HepG2 (cell line): ENCODE measurements around the gene RAB40C. TPM values are rescaled to one million over a fixed set of nuclear protein-coding genes. Genes with fewer than 3 reads are reported as not detected.

Experiments used
- ATAC-seq: fragments of 200-7000 bp; cut with Tn5 transposase; 3 replicates; pipeline ENCODE4 v1.9.1; 2020; ENCODE audit warnings: mild to moderate bottlenecking, moderate library complexity
- BruUV-seq: library from RNA; stranded (reverse); fragments of 400-500 nt; replicated peaks from 2 replicates; lab custom pipeline; 2021; lab: Mats Ljungman, UMichigan
- CTCF ChIA-PET: fragments of 300-600 bp; formaldehyde crosslinking; extraction: SDS; loops from one replicate; lab custom pipeline; 2021; ENCODE audit warnings: low total read pairs, inconsistent platforms, low intra/inter-chr PET ratio; lab: Yijun Ruan, JAX
- POLR2A ChIA-PET: fragments of 350-600 bp; sonication (Branson Sonifier 250); formaldehyde crosslinking; loops from one replicate; lab custom pipeline; 2020; ENCODE audit warnings: antibody characterized with exemption, inconsistent platforms; lab: Yijun Ruan, JAX
- DNase-seq: peaks from one replicate; pipeline ENCODE4 v3.0.0-alpha.2; 2015; ENCODE audit warnings: low spot score
- FAIRE-seq: peaks from 3 replicates; lab custom pipeline; 2011; peaks lifted over from hg19 to GRCh38; lab: Jason Lieb, UNC
- H2AFZ ChIP-seq: one replicate; pipeline ENCODE4 v1.6.1; 2011; ENCODE audit warnings: low read length, inconsistent platforms
- H3K27ac ChIP-seq: fragments of 300-600 bp; 3 replicates; pipeline ENCODE4 v1.8.0; 2011; ENCODE audit warnings: mixed run types, mild to moderate bottlenecking, mixed read lengths, low read length, inconsistent platforms; ENCODE audit not compliant: insufficient read depth; ENCODE audit errors: extremely low read length
- H3K27me3 ChIP-seq, 2 experiments: fragments of 200-600 bp in 1 of 2; 2 replicates in 1 of 2; 3 replicates in 1 of 2; pipeline versions ENCODE4 v1.6.0 to v1.8.0; 2011; ENCODE audit warnings: low read length in 2 of 2, mild to moderate bottlenecking in 2 of 2, moderate library complexity in 2 of 2, inconsistent platforms in 1 of 2; ENCODE audit not compliant: insufficient read depth in 2 of 2, control insufficient read depth in 1 of 2
- H3K36me3 ChIP-seq, 2 experiments: fragments of 200-600 bp in 1 of 2; replicated peaks in 1 of 2; 2 replicates in 1 of 2; 3 replicates in 1 of 2; pipeline versions ENCODE4 v1.5.1 to v1.8.0; 2011; ENCODE audit warnings: low read length in 2 of 2, inconsistent platforms in 1 of 2; ENCODE audit not compliant: insufficient read depth in 2 of 2, control insufficient read depth in 1 of 2
- H3K4me1 ChIP-seq: 2 replicates; pipeline ENCODE4 v1.5.1; 2012; ENCODE audit warnings: low read length, inconsistent platforms; ENCODE audit not compliant: insufficient read depth
- H3K4me2 ChIP-seq: 2 replicates; pipeline ENCODE4 v1.6.0; 2011; ENCODE audit warnings: low read depth, low read length, inconsistent platforms
- H3K4me3 ChIP-seq, 3 experiments: fragments of 200-600 bp in 1 of 3; sonication (generic), shearing (Covaris generic) in 1 of 3; replicated peaks in 1 of 3; 2 replicates each; pipeline ENCODE4 v1.5.1; 2011 to 2016; ENCODE audit warnings: low read length in 3 of 3, inconsistent platforms in 2 of 3, low read depth in 2 of 3, mild to moderate bottlenecking in 2 of 3, control low read depth in 1 of 3, mixed read lengths in 1 of 3; ENCODE audit not compliant: insufficient read depth in 1 of 3
- H3K79me2 ChIP-seq: one replicate; pipeline ENCODE4 v1.6.1; 2011; ENCODE audit warnings: low read length, inconsistent platforms; ENCODE audit not compliant: insufficient read depth
- H3K9ac ChIP-seq: 2 replicates; pipeline ENCODE4 v1.6.0; 2011; ENCODE audit warnings: mild to moderate bottlenecking, low read depth, low read length, inconsistent platforms; ENCODE audit not compliant: insufficient read depth
- H3K9me3 ChIP-seq: 2 replicates; pipeline ENCODE4 v1.5.1; 2012; ENCODE audit warnings: mild to moderate bottlenecking, low read length
- H4K20me1 ChIP-seq: 2 replicates; pipeline ENCODE4 v1.6.0; 2011; ENCODE audit warnings: inconsistent platforms, mild to moderate bottlenecking, low read length, moderate library complexity; ENCODE audit not compliant: insufficient read depth
- CENPBD1 ChIP-seq: sonication (generic); formaldehyde crosslinking; IDR thresholded peaks from 2 replicates; pipeline ENCODE4 v1.8.0; 2022; ENCODE audit warnings: missing genetic modification reagents, low read depth, mild to moderate bottlenecking, borderline replicate concordance
- E2F1 ChIP-seq: sonication (generic); formaldehyde crosslinking; IDR thresholded peaks from 2 replicates; pipeline ENCODE4 v1.5.0; 2020; ENCODE audit warnings: missing genetic modification reagents
- FOXK2 ChIP-seq: fragments of 450-650 bp; IDR thresholded peaks from 2 replicates; pipeline ENCODE4 v1.6.1; 2016
- HNF4G ChIP-seq, 2 experiments: sonication (generic) in 1 of 2; formaldehyde crosslinking in 1 of 2; IDR thresholded peaks; 2 replicates each; pipeline versions ENCODE4 v1.4.0 to v1.6.1; 2011 to 2020; ENCODE audit warnings: borderline replicate concordance in 2 of 2, low read depth in 2 of 2, mild to moderate bottlenecking in 2 of 2, low read length in 1 of 2, missing genetic modification reagents in 1 of 2, moderate library complexity in 1 of 2
- HNRNPL ChIP-seq: fragments of 200-400 bp; formaldehyde crosslinking; IDR thresholded peaks from 2 replicates; pipeline ENCODE4 v1.6.1; 2017; ENCODE audit warnings: mild to moderate bottlenecking, low read depth, low read length
- JUND ChIP-seq: sonication (generic); formaldehyde crosslinking; IDR thresholded peaks from 2 replicates; pipeline ENCODE4 v1.8.0; 2022; ENCODE audit warnings: mild to moderate bottlenecking, missing genetic modification reagents
- POLR2G ChIP-seq: fragments of 200-400 bp; formaldehyde crosslinking; IDR thresholded peaks from 2 replicates; pipeline ENCODE4 v1.6.1; 2018; ENCODE audit warnings: mild to moderate bottlenecking, low read depth, low read length, moderate library complexity
- RBFOX2 ChIP-seq: fragments of 200-400 bp; formaldehyde crosslinking; IDR thresholded peaks from 2 replicates; pipeline ENCODE4 v1.6.1; 2017; ENCODE audit warnings: low read depth, mild to moderate bottlenecking, low read length
- TFDP2 ChIP-seq: sonication (generic); formaldehyde crosslinking; IDR thresholded peaks from 2 replicates; pipeline ENCODE4 v1.4.0; 2020; ENCODE audit warnings: missing genetic modification reagents
- ZSCAN30 ChIP-seq: sonication (generic); formaldehyde crosslinking; IDR thresholded peaks from 2 replicates; pipeline ENCODE4 v1.5.0; 2020; ENCODE audit warnings: mild to moderate bottlenecking, missing genetic modification reagents
- WGBS: methylation state at CpG from one replicate; pipeline ENCODE4 v1.1.6; 2017; ENCODE audit warnings: low lambda C conversion rate; 5-methylcytosine and 5-hydroxymethylcytosine counted together
- in situ Hi-C: cut with HindIII; loops from 2 replicates; pipeline ENCODE4 v1.10.0; 2017; ENCODE audit warnings: low pct_unique_long_range_greater_than_20kb; ENCODE audit not compliant: extremely low pct_ligation_motif_present
- intact Hi-C: fragments of 100-400 bp; cut with micrococcal nuclease; formaldehyde crosslinking; loops from one replicate; pipeline ENCODE4 v1.10.0; 2022; ENCODE audit not compliant: unreplicated experiment
- polyA plus RNA-seq, 8 experiments: library from polyadenylated mRNA; depleted of rRNA in 3 of 8; stranded (reverse) in 7 of 8; unstranded in 1 of 8; fragments of >200 nt; fragmentation: Illumina TruSeq in 4 of 8; extraction: Trizol in 4 of 8; gene quantifications; 2 replicates each; pipeline versions ENCODE4 v1.2.1 to v1.2.3, GENCODE V29; 2011 to 2016; ENCODE audit warnings: low read depth in 4 of 8, missing spikeins in 1 of 8, mixed read lengths in 1 of 8; ENCODE audit not compliant: insufficient read depth in 1 of 8
- total RNA-seq, 5 experiments: library from RNA; depleted of rRNA; stranded (reverse); fragments of >200 nt; fragmentation: Illumina TruSeq; extraction: Trizol; gene quantifications; 2 replicates each; pipeline ENCODE4 v1.2.3, GENCODE V29; 2016; ENCODE audit warnings: low read depth in 1 of 5
- TF ChIP-seq, protein P1 (sequence below): IDR thresholded peaks from 2 replicates; pipeline ENCODE4 v1.6.1; 2016

The RAB40C gene
- total and polyA plus RNA-seq, 2 of the 13 experiments (the other 11 are each of a cell fraction or from before 2014, with no cell fraction given) = 7.7 to 11.5 TPM

DNA sequence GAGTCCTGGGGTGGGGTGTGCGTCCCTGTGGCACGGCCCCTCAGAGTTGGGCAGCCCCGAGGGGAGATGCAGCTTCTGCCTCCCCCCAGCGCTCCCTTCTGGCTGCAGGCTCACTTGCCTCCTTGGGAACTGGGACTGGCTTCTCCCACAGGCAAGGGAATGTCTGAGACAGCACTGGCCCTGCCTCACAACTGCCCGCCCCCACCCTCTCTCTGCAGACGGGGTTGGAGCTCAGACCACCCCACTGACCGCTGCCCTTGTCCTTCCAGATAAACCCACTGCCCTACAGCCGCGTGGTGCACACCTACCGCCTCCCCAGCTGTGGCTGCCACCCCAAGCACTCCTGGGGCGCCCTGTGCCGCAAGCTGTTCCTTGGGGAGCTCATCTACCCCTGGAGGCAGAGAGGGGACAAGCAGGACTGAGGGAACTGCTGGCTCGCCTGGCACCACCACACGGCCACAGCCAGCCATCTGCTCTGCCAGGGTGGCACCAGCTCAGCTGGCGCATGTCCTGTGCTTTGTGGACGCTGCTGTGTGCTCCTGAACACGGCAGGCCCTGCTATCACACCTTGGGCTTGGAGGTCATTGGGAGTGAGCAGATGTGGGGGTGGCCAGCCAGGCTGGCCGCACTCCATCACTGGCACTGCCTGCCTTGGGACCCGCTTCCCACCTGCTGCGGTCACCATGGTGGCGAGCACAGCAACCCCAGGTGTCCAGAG lies 7.1 kb upstream of the RAB40C start:
- FAIRE-seq = no peak
- Histone ChIP-seq H3K79me2 (peaks cover 3% of the 10 kb centered on the region), H3K4me3 (no peak overlapping the region), H3K27me3 (no peaks in the 10 kb centered on the region), H3K4me2 (no peak overlapping the region), H3K27ac (no peak overlapping the region), H3K4me1 (peaks cover 28% of the 10 kb centered on the region), H2AFZ (no peak overlapping the region), H3K9ac (no peak overlapping the region), H3K9me3 (no peaks in the 10 kb centered on the region), H3K36me3 (no peaks in the 10 kb centered on the region), H4K20me1 (no peaks in the 10 kb centered on the region)
- intact Hi-C loops (loop anchor here (10.0 kb wide), 1 partner anchor 62 kb away; the partner anchor contains the start of genes MCRIP2 and WDR90), in situ Hi-C loops (no loop called here)
- no peak for ATAC-seq
- CTCF ChIA-PET = no interaction called here
- BruUV-seq = no TSS peak
- TF ChIP-seq RBFOX2 (0 out of 2 replicates have a peak, but pooled peaks have one; percentile 16), FOXK2 (no peak), CENPBD1 (CRISPR knock-in tag) (no peak), TFDP2 (CRISPR knock-in tag) (no peak), JUND (CRISPR knock-in tag) (no peak), E2F1 (CRISPR knock-in tag) (no peak), HNF4G (IDR thresholded peaks at IDR 0.05; ENCODE audit: borderline replicate concordance, low read depth, low read length) (no peak), HNF4G (CRISPR knock-in tag; IDR thresholded peaks at IDR 0.05; ENCODE audit: borderline replicate concordance, low read depth) (no peak), ZSCAN30 (CRISPR knock-in tag) (no peak), POLR2G (0 out of 2 replicates have a peak, but pooled peaks have one; percentile 31), HNRNPL (peak; percentile 80)
- TF ChIP-seq, protein P1, sequence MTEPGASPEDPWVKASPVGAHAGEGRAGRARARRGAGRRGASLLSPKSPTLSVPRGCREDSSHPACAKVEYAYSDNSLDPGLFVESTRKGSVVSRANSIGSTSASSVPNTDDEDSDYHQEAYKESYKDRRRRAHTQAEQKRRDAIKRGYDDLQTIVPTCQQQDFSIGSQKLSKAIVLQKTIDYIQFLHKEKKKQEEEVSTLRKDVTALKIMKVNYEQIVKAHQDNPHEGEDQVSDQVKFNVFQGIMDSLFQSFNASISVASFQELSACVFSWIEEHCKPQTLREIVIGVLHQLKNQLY (CRISPR knock-in tag) = no peak
- 87% methylated on average over 10 of the region's 21 CpGs for WGBS
- POLR2A ChIA-PET = no interaction called here
- no peak for DNase-seq
